Measurements from ENCODE around the gene HBE1.

HBE1 gene

GRCh38 chr11:5240458-5240857, 29.3 kb downstream of the HBE1 start:
- no peak overlapping the region for H3K4me3 ChIP-seq (ENCODE audit: low read depth, low read length)
- no peak for DNase-seq (ENCODE audit: low read depth, low spot score)
- TF ChIP-seq CTCF (IDR thresholded peaks at IDR 0.05; ENCODE audit: low read depth, low read length) = no peak
- in situ Hi-C loops (cut with HindIII; ENCODE audit: low sequenced_read_pairs) = no loop called here

DNA sequence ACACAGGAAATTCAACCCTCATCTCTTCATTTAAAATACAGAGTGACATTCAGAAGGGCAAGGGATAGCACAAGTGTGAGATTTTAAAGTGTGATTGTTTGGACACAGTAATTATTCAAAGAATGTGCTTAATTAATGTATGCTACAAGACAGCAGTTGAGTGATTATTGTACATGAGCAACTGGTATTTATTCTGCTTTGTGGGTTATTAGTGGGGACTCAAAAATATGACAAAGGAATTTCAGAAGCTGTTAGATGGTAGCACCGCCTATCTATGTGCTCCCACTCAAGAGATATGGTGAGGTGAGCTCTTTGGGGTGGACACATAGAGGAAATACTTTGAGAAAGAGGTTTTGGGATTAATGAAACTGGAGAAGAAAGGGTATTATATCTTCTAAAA, 29.7 kb downstream of the HBE1 start:
- in situ Hi-C loops (cut with HindIII; ENCODE audit: low sequenced_read_pairs) = no loop called here

GRCh38 chr11:5239046-5239445, 30.7 kb downstream of the HBE1 start:
- no peak for DNase-seq (ENCODE audit: low read depth, low spot score)
- TF ChIP-seq CTCF (IDR thresholded peaks at IDR 0.05; ENCODE audit: low read depth, low read length) = no peak
- in situ Hi-C loops (cut with HindIII; ENCODE audit: low sequenced_read_pairs) = no loop called here
- no peak overlapping the region for H3K4me3 ChIP-seq (ENCODE audit: low read depth, low read length)

More for the DNA sequence above, 29.7 kb downstream of the HBE1 start:
- TF ChIP-seq CTCF (IDR thresholded peaks at IDR 0.05; ENCODE audit: low read depth, low read length) = no peak
- H3K4me3 ChIP-seq (ENCODE audit: low read depth, low read length) = no peak overlapping the region
- DNase-seq (ENCODE audit: low read depth, low spot score) = no peak

- no peak for DNase-seq (ENCODE audit: low read depth, low spot score)
- TF ChIP-seq CTCF (IDR thresholded peaks at IDR 0.05; ENCODE audit: low read depth, low read length) = no peak
- in situ Hi-C loops (cut with HindIII; ENCODE audit: low sequenced_read_pairs) = no loop called here
- no peak overlapping the region for H3K4me3 ChIP-seq (ENCODE audit: low read depth, low read length)
Observed at GRCh38 chr11:5238486-5238885, 31.3 kb downstream of the HBE1 start.

DNA sequence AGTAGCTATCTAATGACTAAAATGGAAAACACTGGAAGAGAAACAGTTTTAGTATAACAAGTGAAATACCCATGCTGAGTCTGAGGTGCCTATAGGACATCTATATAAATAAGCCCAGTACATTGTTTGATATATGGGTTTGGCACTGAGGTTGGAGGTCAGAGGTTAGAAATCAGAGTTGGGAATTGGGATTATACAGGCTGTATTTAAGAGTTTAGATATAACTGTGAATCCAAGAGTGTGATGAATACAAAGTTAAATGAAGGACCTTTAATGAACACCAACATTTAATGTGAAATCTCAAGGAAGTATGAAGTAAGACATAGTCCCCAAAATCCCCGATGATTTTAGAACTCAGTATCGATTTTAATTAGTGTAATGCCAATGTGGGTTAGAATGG, 32.3 kb downstream of the HBE1 start:
- H3K4me3 ChIP-seq (ENCODE audit: low read depth, low read length) = no peak overlapping the region
- in situ Hi-C loops (cut with HindIII; ENCODE audit: low sequenced_read_pairs) = no loop called here
- no peak for DNase-seq (ENCODE audit: low read depth, low spot score)
- no peak for TF ChIP-seq CTCF (IDR thresholded peaks at IDR 0.05; ENCODE audit: low read depth, low read length)

DNA sequence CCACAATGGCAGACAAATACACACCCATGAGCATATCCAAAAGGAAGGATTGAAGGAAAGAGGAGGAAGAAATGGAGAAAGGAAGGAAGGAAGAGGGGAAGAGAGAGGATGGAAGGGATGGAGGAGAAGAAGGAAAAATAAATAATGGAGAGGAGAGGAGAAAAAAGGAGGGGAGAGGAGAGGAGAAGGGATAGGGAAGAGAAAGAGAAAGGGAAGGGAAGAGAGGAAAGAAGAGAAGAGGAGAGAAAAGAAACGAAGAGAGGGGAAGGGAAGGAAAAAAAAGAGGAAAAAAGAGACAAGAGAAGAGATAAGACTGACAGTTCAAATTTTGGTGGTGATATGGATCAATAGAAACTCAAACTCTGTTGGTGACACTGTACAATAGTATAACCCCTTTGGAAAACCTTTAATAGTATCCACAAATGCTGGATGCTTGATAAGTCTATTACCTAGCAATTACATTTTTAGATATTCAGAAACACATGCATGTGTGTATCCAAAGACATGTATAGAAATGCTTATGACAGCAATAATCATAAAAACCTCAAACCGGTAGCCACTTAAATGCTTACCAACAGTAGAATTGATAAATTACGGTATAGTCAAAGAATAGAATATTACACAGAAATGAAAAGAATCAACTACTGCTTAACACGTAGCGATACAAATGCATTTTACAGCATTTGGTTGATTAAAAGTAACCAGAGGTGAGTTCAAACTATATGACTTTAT, 34.2 kb downstream of the HBE1 start:
- TF ChIP-seq CTCF (IDR thresholded peaks at IDR 0.05; ENCODE audit: low read depth, low read length) = no peak
- H3K4me3 ChIP-seq (ENCODE audit: low read depth, low read length) = no peak overlapping the region
- no peak for DNase-seq (ENCODE audit: low read depth, low spot score)
- in situ Hi-C loops (cut with HindIII; ENCODE audit: low sequenced_read_pairs) = no loop called here

All from astrocyte of the spinal cord (primary cell).